Ishikawa (cell line): ENCODE results near the gene HOMER2.

Experiments
- CEBPB ChIP-seq: IDR thresholded peaks from 2 replicates; pipeline ENCODE4 v1.6.1; 2012
- EGR1 ChIP-seq: IDR thresholded peaks from 2 replicates; pipeline ENCODE4 v1.6.1; 2012
- EP300 ChIP-seq: IDR thresholded peaks from 2 replicates; pipeline ENCODE4 v1.6.1; 2012; ENCODE audit warnings: borderline replicate concordance
- FOXM1 ChIP-seq: IDR thresholded peaks from 2 replicates; pipeline ENCODE4 v1.6.1; 2012; ENCODE audit warnings: low read depth, borderline replicate concordance
- MAX ChIP-seq: IDR thresholded peaks from 2 replicates; pipeline ENCODE4 v1.6.1; 2012
- RAD21 ChIP-seq: IDR thresholded peaks from 2 replicates; pipeline ENCODE4 v1.6.1; 2012; ENCODE audit warnings: low read depth
- TAF1 ChIP-seq: IDR thresholded peaks from 2 replicates; pipeline ENCODE4 v1.6.1; 2012; ENCODE audit warnings: low read depth, mild to moderate bottlenecking
- TCF12 ChIP-seq: IDR thresholded peaks from 2 replicates; pipeline ENCODE4 v1.6.1; 2012; ENCODE audit warnings: low read depth
- YY1 ChIP-seq: IDR thresholded peaks from 2 replicates; pipeline ENCODE4 v1.6.1; 2012; ENCODE audit warnings: low read depth
- ZBTB7A ChIP-seq: IDR thresholded peaks from 2 replicates; pipeline ENCODE4 v1.6.1; 2012; ENCODE audit warnings: low read depth
- TF ChIP-seq, protein P1 (sequence below): IDR thresholded peaks from 2 replicates; pipeline ENCODE4 v1.6.1; 2012; ENCODE audit warnings: low read depth, mild to moderate bottlenecking
- TF ChIP-seq, protein P2 (sequence below): IDR thresholded peaks from 2 replicates; pipeline ENCODE4 v1.6.1; 2012

- TF ChIP-seq RAD21 (no peak), TAF1 (no peak), YY1 (no peak), EP300 (no peak), EGR1 (no peak), CEBPB (no peak), FOXM1 (no peak), ZBTB7A (no peak), TCF12 (no peak), MAX (no peak)
- TF ChIP-seq, protein P1, sequence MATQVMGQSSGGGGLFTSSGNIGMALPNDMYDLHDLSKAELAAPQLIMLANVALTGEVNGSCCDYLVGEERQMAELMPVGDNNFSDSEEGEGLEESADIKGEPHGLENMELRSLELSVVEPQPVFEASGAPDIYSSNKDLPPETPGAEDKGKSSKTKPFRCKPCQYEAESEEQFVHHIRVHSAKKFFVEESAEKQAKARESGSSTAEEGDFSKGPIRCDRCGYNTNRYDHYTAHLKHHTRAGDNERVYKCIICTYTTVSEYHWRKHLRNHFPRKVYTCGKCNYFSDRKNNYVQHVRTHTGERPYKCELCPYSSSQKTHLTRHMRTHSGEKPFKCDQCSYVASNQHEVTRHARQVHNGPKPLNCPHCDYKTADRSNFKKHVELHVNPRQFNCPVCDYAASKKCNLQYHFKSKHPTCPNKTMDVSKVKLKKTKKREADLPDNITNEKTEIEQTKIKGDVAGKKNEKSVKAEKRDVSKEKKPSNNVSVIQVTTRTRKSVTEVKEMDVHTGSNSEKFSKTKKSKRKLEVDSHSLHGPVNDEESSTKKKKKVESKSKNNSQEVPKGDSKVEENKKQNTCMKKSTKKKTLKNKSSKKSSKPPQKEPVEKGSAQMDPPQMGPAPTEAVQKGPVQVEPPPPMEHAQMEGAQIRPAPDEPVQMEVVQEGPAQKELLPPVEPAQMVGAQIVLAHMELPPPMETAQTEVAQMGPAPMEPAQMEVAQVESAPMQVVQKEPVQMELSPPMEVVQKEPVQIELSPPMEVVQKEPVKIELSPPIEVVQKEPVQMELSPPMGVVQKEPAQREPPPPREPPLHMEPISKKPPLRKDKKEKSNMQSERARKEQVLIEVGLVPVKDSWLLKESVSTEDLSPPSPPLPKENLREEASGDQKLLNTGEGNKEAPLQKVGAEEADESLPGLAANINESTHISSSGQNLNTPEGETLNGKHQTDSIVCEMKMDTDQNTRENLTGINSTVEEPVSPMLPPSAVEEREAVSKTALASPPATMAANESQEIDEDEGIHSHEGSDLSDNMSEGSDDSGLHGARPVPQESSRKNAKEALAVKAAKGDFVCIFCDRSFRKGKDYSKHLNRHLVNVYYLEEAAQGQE: no peak
- TF ChIP-seq, protein P2, sequence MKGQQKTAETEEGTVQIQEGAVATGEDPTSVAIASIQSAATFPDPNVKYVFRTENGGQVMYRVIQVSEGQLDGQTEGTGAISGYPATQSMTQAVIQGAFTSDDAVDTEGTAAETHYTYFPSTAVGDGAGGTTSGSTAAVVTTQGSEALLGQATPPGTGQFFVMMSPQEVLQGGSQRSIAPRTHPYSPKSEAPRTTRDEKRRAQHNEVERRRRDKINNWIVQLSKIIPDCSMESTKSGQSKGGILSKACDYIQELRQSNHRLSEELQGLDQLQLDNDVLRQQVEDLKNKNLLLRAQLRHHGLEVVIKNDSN: no peak
These were observed 74.2 kb downstream of the HOMER2 start for GRCh38 chr15:82878325-82878724.
